ENCODE data around the gene ARHGEF10L.

GRCh38 chr1:17502326-17502778 lies 37.1 kb upstream of the ARHGEF10L start:
- TF ChIP-seq, protein P1, sequence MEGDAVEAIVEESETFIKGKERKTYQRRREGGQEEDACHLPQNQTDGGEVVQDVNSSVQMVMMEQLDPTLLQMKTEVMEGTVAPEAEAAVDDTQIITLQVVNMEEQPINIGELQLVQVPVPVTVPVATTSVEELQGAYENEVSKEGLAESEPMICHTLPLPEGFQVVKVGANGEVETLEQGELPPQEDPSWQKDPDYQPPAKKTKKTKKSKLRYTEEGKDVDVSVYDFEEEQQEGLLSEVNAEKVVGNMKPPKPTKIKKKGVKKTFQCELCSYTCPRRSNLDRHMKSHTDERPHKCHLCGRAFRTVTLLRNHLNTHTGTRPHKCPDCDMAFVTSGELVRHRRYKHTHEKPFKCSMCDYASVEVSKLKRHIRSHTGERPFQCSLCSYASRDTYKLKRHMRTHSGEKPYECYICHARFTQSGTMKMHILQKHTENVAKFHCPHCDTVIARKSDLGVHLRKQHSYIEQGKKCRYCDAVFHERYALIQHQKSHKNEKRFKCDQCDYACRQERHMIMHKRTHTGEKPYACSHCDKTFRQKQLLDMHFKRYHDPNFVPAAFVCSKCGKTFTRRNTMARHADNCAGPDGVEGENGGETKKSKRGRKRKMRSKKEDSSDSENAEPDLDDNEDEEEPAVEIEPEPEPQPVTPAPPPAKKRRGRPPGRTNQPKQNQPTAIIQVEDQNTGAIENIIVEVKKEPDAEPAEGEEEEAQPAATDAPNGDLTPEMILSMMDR (IDR thresholded peaks at IDR 0.05): peak; percentile 85 to 95 (median 94)
- TF ChIP-seq POLR2A (IDR thresholded peaks at IDR 0.05): no peak

Measured in prostate gland (tissue), 2 donors.